NOMO-1 (cell line): ENCODE measurements around the gene DEF6.
"Not testable (repeated sequence)": the region's sequence is repeated elsewhere in the genome, so short reads cannot be mapped to it uniquely, and the experiment has no call there.

Source experiments
- DNase-seq, 2 experiments: peaks; one replicate each; lab custom pipeline; 2025; ENCODE audit not compliant: unreplicated experiment in 2 of 2; lab: John Stamatoyannopoulos, UW

Gene DEF6

DNA sequence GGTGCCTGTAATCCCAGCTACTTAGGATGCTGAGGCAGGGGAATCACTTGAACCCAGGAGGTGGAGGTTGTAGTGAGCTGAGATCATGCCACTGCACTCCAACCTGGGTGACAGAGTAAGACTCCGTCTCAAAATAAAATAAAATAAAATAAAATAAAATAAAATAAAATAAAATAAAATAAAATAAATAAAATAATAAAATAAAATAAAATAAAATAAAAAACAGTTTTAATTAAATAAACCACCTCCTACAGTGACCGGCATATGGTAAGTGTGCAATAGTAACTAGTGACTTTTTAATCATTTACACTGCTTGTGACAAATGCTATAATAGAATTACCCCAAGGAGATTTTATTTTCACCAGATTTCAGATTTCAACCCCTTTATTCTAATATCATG is 10.9 kb downstream of the DEF6 start:
- DNase-seq, result not testable (repeated sequence)

DNA sequence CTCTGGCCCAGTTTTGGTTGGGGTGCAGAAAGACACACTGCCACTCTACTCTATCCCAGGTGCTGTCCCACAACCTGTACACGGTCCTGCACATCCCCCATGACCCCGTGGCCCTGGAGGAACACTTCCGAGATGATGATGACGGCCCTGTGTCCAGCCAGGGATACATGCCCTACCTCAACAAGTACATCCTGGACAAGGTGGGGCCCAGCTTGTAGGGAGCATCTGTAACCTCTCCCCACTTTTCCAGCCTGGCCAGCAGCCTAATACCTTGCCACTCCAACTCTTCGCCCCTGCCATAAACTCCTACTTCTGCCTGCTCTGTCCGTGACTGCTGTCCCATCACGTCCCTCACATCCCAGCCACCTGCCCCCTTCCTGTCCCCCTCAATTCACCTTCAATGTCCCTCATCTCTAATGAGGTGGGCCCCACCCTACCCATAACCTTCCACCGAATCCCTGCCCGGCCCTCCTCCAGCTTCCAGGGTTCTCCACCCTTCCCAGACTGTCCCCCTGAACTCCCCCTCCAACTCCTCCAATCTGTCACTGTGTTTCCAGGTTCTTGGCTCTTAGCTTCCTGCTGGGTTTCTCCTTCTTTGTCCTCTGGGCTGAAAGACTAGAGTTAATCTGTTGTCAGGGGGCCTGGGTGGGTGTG is 12.1 kb downstream of the DEF6 start:
- no peak for DNase-seq

DNA sequence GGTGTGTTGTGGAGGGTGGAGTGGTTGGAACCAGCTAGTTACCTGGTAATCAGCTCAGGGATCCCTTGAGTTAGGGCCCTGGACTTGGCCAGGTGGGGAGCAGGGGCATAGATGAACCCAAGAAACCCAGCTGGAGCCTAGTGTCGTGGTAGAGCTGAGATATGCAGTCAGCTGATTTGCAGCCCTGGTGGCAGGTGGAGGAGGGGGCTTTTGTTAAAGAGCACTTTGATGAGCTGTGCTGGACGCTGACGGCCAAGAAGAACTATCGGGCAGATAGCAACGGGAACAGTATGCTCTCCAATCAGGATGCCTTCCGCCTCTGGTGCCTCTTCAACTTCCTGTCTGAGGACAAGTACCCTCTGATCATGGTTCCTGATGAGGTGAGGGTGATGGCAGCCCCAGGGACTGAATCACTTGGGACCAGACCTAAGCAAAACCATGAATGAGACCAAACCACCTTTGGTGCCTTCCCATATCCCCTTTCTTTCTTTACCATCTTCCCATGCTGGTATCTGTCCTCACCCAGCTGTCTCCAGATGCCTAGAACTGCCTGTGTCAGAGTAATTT is 12.7 kb downstream of the DEF6 start:
- no peak for DNase-seq

DNA sequence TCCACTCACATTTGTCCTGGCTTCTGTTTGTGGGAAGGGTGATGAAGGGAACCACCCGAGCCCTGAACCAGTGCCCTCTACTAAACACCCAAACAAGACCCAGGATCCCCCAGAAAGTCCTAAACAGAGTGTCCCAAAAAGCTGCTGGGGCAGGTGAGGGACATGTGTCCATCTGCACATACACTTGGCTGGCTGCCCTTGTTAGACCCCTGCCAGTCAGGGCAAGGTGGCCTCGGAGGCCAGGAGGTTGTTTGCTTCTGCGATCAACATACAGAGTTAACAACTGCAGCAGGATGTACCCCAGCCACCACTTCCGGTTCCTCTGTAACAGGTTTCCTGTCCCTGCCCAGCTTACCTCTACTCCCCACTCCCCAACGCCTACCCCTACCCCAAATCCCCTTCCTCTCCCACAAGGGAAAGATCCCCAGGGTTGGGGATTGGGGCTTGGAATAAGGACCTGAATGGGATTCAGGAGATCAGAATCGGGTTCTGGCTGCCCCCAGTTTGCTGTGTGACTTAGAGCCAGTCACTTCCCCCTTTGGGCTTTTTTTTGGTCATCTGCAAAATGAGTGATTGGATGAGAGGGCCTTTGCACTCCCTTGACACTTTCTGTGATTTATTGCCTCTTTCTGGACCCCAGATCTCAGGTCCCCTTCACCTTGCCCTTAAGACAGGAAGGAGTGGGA is 13.9 kb downstream of the DEF6 start:
- peak in 1 of 2 experiments; percentile 28 for DNase-seq

DNA sequence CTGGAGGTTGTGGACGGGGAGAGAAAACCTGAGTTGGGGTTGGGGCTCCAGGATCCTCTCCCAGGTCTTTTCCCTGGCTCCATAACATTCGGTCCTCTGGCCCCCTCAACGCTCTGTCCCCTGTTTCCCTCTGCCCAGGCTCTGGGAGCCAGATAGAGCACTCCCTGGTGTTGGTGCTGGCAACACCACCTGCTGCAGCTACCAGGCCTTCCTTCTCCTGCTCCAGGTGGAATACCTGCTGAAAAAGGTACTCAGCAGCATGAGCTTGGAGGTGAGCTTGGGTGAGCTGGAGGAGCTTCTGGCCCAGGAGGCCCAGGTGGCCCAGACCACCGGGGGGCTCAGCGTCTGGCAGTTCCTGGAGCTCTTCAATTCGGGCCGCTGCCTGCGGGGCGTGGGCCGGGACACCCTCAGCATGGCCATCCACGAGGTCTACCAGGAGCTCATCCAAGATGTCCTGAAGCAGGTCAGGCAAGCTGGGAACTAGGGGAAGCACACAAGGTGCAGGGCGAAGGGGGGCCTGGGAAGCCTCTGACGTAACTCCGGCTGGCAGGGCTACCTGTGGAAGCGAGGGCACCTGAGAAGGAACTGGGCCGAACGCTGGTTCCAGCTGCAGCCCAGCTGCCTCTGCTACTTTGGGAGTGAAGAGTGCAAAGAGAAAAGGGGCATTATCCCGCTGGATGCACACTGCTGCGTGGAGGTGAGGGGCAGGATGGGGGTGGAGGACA is 14.6 kb downstream of the DEF6 start:
- DNase-seq, result no peak

DNA sequence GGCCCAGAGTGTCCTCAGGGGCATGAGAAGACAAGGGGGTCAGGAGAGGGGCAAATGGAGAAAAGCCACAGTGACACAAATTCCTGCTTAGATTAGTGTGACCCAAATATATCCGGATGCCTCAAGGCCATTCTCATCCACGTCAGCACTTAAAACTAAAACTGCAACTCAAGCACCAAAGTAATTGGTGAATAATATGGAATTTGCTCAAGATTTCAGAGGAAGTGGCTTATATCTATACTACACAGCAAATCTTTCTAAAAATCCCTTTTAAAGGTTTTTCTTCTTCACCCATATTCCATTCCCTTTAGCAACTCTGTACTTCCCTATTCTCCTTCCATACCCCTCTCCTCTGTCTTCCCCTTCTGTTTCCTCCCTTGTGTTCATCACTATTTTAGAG is 15.2 kb downstream of the DEF6 start:
- DNase-seq, result peak in 1 of 2 experiments; percentile 8

DNA sequence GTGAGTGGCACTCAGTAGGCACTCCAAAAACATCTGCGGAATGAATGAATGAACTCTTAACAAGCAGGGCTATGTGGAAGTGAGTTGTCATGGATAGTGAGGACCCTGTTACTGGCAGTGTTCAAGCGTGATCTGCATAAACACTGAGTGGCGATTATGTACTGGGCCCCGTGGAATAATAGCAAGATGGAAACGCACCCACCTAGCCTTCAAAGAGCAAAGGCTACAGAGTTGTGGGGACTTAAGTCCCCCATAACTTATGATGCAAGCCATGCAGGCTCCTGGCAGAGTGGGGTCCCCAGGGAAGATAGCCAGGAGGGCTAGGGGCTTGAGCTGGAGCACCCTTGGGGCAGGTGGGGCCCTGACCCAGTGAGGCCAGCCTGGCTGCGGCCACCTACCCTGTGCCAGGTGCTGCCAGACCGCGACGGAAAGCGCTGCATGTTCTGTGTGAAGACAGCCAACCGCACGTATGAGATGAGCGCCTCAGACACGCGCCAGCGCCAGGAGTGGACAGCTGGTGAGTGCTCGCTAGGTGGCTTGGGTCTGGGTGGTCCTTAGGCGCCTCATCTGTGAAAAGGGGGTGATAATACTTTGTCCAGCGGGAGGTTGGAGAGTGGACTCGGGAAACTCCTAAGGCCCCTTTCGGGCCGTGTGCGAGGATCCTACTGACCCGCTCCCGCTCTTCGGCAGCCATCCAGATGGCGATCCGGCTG is 20.0 kb downstream of the DEF6 start:
- DNase-seq, result no peak

DNA sequence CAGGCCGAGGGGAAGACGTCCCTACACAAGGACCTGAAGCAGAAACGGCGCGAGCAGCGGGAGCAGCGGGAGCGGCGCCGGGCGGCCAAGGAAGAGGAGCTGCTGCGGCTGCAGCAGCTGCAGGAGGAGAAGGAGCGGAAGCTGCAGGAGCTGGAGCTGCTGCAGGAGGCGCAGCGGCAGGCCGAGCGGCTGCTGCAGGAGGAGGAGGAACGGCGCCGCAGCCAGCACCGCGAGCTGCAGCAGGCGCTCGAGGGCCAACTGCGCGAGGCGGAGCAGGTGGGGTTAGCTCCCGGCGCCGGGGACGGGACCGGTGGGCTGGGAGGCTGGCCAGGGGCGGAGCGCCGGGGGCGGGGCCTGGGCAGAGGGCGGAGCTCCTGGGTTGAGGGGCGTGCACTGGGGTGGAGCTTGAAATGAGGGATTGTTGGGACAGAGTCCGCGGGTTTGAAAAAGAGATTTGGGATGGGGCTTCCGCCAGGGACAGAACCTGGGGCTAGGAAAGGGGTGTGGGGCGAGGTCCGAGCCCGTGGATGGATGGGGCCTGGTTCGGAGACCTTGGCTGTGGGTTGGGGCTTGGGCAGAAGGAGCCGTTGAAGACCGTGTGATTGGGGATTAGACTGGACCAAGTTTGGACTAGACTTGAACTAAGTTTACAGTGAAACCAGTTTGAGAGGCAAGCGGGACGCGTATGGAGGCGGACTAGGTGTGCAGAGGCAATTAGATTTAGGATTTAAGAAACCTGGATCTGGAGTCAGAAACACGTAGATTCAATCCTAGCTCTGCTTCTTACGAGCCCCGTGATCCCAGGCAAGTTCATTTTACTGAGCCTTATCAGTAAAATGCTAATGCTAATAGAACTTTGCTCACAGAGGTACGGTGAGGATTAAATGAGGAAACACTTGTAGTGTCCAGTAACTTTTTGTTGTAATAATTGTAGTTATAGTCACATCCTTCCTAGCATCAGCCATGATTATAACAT is 20.9 kb downstream of the DEF6 start:
- no peak for DNase-seq

DNA sequence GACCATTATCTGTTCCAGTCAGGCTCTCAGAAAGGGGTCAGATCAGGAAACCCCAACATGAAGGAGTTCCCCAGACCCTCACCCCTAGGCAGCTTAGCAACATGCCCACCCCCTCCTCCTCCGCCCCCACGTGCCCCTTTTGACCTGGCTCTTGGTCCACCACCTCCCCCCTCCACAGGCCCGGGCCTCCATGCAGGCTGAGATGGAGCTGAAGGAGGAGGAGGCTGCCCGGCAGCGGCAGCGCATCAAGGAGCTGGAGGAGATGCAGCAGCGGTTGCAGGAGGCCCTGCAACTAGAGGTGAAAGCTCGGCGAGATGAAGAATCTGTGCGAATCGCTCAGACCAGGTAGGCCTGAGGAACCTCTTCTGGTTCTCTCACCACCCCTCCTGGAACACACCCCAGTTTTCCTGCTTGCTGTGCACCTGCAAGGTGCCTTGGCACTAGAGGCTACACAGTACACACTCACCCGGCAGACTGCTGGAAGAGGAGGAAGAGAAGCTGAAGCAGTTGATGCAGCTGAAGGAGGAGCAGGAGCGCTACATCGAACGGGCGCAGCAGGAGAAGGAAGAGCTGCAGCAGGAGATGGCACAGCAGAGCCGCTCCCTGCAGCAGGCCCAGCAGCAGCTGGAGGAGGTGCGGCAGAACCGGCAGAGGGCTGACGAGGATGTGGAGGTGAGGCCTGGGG is 21.9 kb downstream of the DEF6 start:
- DNase-seq, result no peak

DNA sequence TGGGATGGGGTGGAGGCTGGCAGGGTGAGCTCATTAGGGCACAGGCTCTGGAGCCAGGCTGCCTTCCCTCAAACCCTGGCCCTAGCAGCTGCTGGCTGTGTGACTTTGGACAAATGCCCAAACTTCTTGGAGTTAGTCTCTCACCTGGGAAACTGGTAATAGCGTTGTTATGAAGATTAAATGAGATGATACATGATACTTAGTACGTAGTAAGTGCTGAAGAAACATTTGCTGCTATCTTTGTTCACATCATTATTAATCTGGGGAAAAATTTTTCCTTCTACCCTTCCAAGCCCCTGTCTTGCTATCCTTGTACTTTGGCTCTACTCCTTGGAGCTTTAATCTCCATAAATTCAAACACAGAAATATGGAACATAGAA is 22.4 kb downstream of the DEF6 start:
- no peak for DNase-seq

DNA sequence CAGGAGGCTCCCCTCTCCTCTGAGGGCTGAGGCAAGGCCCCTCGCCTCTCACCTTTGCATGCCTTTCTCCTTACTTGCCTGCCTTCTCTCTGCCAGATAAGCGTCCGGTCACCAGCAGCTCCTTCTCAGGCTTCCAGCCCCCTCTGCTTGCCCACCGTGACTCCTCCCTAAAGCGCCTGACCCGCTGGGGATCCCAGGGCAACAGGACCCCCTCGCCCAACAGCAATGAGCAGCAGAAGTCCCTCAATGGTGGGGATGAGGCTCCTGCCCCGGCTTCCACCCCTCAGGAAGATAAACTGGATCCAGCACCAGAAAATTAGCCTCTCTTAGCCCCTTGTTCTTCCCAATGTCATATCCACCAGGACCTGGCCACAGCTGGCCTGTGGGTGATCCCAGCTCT is 23.5 kb downstream of the DEF6 start:
- no peak for DNase-seq

DNA sequence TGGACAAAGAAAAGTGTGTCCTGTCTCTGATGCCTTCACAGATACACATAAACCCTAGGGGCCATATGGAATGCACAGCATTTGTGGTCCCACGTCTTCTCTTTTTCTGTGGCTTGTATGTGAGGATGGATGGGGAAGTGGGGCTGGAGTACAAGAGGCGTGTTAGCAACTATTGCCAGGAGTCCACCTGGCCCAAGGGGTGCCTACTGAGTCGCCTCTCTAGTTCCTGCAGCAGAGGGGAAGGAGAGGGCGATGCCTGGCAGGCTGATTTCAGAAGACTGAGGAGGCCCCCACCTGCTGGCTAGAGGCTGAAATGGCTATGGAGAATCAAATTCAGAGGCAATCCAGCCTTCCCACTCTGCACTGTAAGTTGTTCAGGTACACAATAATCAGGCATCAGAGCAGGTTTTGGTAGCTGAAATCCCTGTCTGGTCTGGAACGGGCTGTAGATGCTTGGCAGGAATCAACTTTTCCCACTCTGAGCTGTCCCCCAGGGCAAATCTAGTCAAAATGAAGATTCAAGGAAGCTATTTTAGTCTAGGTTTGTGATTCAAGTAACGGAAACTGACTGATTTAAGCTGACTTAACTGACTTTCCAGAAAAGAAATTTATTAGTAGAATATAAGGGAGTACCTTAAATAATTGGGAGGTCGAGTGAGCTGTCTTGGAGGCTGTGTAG is 29.9 kb downstream of the DEF6 start:
- DNase-seq, result peak; percentile 30 to 54

DNA sequence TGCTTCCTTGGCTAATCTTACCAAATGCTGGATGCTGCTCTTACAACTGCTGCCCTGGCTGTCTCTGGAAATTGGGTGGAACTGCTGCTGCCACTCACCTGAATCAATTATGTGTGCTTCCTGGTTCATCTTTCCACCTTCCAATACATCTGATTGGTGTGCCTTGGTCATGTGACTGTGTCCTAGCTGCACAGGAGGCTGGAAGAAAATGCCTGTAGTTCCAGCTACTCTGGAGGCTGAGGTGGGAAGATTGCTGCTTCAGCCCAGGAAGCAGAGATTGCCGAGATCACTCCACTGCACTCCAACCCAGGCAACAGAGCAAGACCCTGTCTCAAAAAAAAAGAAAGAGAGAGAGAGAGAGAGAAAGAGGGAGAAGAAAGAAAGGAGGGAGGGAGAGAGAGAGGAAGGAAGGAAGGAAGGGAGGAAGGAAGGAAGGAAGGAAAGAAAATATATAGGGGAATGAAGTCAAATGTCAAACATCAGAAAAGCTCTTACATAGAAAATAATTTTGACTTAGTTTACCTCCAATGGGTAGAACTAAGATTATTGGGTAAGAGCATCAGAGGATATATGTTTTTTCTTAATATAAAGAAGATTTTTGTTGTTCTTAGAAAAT is 30.6 kb downstream of the DEF6 start:
- DNase-seq, result no peak

DNA sequence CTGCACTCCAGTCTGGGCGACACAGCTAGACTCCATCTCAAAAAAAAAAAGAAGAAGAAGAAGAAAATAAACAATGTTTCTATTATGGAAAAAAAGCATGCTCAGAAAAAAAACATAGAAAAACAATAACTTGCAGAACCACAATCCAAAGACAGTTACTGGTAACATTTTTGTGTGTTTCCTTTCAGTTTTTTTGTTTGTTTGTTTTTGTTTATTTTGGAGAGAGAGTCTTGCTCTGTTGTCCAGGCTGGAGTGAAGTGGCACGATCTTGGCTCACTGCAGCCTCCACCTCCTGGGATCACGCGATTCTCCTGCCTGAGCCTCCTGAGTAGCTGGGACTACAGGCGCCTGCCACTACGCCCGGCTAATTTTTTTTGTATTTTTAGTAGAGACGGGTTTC is 31.3 kb downstream of the DEF6 start:
- DNase-seq, result not testable (repeated sequence)

DNA sequence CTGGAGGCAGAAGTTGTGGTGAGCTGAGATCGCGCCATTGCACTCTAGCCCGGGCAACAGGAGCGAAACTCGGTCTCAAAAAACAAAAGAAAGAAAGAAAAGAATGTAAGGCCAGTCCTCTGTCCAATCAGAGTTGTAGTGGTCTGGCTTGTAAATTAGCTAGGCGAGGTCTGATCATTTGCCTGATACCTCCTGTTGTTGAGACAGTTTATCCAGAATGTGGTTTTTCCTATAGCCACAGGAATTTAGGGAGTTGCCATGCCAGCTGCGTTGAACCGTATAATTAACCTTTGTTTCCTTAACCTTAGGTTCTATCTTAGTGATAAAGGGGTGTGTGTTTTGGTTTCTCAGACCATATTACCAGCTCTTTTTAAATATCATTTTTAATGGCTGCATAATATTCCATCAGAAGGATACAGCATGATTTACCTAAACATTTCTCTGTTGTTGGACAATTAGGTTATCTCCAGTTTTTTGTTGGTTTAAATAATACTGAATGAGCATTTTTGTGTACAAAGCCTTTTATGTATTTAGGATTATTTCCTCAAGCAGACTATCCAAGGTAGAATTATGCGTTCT is 33.0 kb downstream of the DEF6 start:
- DNase-seq, result no peak

DNA sequence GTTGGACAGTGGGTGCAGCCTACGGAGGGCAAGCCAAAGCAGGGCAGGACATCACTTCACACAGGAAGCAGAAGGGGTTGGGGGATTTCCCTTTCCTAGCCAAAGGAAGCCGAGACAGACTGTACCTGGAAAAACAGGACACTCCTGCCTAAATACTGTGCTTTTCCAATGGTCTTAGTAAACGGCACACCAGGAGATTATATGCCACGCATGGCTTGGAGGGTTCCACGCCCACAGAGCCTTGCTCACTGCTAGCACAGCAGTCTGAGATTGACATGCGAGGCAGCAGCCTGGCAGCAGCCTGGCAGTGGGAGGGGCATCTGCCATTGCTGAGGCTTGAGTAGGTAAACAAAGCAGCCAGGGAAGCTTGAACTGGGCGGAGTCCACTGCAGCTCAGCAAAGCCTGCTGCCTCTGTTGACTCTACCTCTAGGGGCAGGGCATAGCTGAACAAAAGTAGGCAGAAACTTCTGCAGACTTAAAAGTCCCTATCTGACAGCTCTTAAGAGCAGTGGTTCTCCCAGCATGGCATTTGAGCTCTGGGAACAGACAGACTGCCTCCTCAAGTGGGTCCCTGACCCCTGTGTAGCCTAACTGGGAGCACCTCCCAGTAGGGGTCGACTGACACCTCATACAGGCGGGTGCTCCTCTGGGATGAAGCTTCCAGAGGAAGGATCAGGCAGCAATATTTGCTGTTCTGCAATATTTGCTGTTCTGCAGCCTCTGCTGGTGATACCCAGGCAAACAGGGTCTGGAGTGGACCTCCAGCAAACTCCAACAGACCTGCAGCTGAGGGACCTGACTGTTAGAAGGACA is 34.7 kb downstream of the DEF6 start:
- DNase-seq, result not testable (repeated sequence)

DNA sequence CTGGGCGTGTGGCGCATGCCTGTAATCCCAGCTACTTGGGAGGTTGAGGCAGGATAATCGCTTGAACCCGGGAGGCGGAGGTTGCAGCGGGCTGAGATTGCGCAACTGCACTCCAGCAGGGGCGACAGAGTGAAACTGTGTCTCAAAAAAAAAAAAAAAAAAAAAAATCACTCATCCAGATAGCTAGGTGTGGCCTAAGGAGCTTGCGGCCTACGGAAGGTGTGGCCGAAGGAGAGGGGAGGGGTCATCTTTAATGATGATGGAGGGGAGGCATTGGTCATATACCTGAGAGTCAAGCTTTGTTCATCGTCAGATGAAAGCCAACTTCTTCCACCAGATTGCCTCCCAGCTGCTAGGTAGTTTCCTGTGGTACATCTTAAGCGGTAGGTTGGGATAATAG is 43.9 kb downstream of the DEF6 start:
- no peak for DNase-seq
